ENCODE results near the gene MPV17L2. TPM values are rescaled to one million over a fixed set of nuclear protein-coding genes. Genes with fewer than 3 reads are reported as not detected.

MPV17L2 gene
- total RNA-seq, 4 donors from 2014 or later: 18.1 to 38.9 (median 33.0) TPM

DNA sequence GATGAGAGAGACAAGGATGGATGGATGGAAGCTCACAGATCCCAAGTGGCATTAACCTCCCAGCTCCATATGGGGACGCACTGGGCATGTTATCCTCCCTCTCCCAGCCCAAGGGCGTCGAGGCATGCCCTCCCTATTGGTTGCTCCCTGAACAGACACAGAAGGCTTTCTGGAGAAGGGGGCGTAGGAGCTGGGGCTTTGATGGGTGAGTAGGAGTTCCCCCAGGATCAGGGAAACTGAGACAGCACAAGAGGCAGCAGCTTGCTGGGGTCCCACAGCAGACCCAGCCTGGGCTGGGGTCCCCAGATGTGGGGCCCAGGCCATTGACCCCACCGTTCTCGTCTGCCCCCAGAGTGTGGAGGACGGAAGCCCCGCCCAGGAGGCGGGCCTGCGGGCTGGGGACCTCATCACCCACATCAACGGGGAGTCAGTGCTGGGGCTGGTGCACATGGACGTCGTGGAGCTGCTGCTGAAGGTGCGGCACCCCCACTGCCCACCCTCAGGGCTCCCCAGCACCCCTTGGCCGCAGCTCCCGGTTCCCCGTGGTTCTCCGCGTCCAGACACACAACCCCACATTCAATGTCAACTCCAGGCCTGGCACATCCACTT is 47.5 kb upstream of the MPV17L2 start:
- in situ Hi-C loops (cut with MboI; ENCODE audit: low sequenced_read_pairs in 4 of 4): no loop called here
- H3K9me3 ChIP-seq: no peaks in the 10 kb centered on the region
- no peak for TF ChIP-seq POLR2A (IDR thresholded peaks at IDR 0.05)
- TF ChIP-seq, protein P1, sequence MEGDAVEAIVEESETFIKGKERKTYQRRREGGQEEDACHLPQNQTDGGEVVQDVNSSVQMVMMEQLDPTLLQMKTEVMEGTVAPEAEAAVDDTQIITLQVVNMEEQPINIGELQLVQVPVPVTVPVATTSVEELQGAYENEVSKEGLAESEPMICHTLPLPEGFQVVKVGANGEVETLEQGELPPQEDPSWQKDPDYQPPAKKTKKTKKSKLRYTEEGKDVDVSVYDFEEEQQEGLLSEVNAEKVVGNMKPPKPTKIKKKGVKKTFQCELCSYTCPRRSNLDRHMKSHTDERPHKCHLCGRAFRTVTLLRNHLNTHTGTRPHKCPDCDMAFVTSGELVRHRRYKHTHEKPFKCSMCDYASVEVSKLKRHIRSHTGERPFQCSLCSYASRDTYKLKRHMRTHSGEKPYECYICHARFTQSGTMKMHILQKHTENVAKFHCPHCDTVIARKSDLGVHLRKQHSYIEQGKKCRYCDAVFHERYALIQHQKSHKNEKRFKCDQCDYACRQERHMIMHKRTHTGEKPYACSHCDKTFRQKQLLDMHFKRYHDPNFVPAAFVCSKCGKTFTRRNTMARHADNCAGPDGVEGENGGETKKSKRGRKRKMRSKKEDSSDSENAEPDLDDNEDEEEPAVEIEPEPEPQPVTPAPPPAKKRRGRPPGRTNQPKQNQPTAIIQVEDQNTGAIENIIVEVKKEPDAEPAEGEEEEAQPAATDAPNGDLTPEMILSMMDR (IDR thresholded peaks at IDR 0.05 in 4 of 5, conservative IDR thresholded peaks at IDR 0.05 in 1 of 5): no peak
- H3K36me3 ChIP-seq: no peaks in the 10 kb centered on the region
- H3K27ac ChIP-seq: no peak overlapping the region
- no peak overlapping the region for H3K4me3 ChIP-seq
- H3K4me1 ChIP-seq: peaks cover 0 to 5% of the 10 kb centered on the region in 2 donors
- intact Hi-C loops (cut with DNase I; ENCODE audit: low total_unique reads): no loop called here
- H3K27me3 ChIP-seq: no peaks in the 10 kb centered on the region
- ATAC-seq (no peak), DNase-seq (no peak)

DNA sequence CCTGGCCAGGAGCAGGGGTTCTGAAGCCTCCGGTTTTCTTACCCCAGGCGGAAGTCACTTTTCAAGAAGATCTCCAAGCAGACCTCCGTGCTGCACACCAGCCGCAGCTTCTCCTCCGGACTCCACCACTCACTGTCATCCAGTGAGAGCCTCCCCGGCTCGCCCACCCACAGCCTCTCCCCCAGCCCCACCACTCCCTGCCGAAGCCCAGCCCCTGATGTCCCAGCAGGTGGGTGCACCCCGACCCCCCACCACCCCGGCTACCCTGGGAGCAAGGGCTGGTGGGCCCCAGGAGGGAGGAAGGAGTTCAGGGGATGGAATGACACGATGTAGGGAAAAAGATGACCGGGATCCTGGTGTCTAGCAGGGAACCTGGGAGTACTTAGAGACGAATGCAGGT is 45.6 kb upstream of the MPV17L2 start:
- DNase-seq: no peak
- no peak for TF ChIP-seq POLR2A (IDR thresholded peaks at IDR 0.05)
- TF ChIP-seq, protein P1 (IDR thresholded peaks at IDR 0.05 in 4 of 5, conservative IDR thresholded peaks at IDR 0.05 in 1 of 5): no peak
- H3K36me3 ChIP-seq: no peaks in the 10 kb centered on the region

DNA sequence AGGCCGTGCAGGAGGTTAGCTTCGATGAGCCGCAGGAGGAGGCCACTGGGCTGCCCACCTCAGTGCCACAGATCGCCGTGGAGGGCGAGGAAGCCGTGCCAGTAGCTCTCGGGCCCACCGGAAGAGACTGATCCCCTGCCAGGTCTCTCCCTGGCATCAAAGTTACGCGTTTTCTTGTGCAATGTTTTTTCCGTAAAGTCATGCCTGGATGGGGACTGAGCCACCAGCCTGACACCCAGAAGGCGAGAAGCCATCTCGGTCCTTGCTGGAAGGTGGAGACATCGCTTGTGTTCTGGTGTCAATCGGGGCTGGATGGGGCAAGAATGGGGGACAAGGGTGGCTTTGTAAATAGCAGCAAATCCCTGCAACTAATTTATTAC is 43.4 kb upstream of the MPV17L2 start:
- in situ Hi-C loops (cut with MboI; ENCODE audit: low sequenced_read_pairs in 4 of 4): no loop called here
- Histone ChIP-seq H3K36me3 (no peaks in the 10 kb centered on the region), H3K27me3 (no peaks in the 10 kb centered on the region), H3K9me3 (no peaks in the 10 kb centered on the region), H3K27ac (peak overlapping the region; percentile 55 to 69 (median 58)), H3K4me1 (peaks cover 16 to 21% of the 10 kb centered on the region in 2 donors), H3K4me3 (peak overlapping the region in 2 of 4 donors; percentile 38 to 48)
- intact Hi-C loops (cut with DNase I; ENCODE audit: low total_unique reads): no loop called here
- DNase-seq (no peak), ATAC-seq (no peak)
- TF ChIP-seq, protein P1 (IDR thresholded peaks at IDR 0.05 in 4 of 5, conservative IDR thresholded peaks at IDR 0.05 in 1 of 5): no peak
- peak in 1 of 2 donors; percentile 16 for TF ChIP-seq POLR2A (IDR thresholded peaks at IDR 0.05)

More for the DNA sequence above, 45.6 kb upstream of the MPV17L2 start:
- no peak for ATAC-seq
- Histone ChIP-seq H3K27ac (no peak overlapping the region), H3K9me3 (no peaks in the 10 kb centered on the region), H3K27me3 (no peaks in the 10 kb centered on the region), H3K4me3 (no peak overlapping the region), H3K4me1 (peaks cover 5 to 10% of the 10 kb centered on the region in 2 donors)
- intact Hi-C loops (cut with DNase I; ENCODE audit: low total_unique reads) (no loop called here), in situ Hi-C loops (cut with MboI; ENCODE audit: low sequenced_read_pairs in 4 of 4) (no loop called here)

DNA sequence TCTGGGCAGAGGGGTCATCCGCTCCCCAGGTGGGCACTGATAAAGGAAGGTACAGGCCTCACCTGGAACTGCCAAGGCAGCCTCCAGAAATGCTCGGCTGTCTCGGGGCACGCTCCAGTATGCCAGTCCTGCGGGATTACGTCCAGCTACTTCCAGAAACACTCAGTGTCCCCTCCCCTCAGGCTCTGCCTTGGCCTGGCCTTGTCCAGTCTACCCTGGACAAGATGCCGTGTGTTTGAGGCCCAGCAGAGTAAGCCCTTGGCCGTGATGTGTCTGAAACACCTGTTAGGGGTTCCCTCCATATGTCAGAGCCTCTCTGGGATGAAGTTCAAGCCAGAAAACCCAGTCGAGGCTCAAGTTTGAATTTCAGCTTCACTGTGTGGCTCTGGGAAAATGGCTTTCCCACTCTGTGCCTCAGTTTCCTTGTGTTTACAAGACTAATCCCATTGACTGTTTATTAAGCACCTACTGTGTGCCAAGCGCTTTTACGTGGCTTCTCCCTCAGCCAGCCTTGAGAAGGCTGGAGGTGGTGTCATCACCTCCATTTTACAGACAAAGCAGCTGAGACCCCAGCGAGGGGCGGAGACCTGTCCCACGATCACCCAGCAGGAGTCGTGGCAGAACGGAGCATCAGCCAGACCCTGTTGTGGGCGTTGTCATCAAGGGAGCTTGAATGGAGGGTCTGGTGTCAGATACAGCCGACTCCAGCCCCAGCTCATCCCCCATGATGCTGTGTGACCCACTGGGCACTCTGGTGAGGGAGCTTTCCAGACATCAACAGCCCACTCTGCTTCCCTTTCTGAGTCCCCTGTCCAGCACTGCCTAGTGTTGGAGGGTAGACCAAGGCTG is 42.0 kb upstream of the MPV17L2 start:
- in situ Hi-C loops (cut with MboI; ENCODE audit: low sequenced_read_pairs in 4 of 4) (no loop called here), intact Hi-C loops (cut with DNase I; ENCODE audit: low total_unique reads) (loop anchor here (5.0 to 10.0 kb wide), 3 partner anchors 34 to 146 kb away; partner anchors contain the start of gene ARRDC2)
- Histone ChIP-seq H3K4me3 (no peak overlapping the region), H3K4me1 (peaks cover 19 to 28% of the 10 kb centered on the region in 2 donors), H3K27me3 (no peaks in the 10 kb centered on the region), H3K27ac (peak overlapping the region in 1 of 4 donors; percentile 100), H3K9me3 (no peaks in the 10 kb centered on the region), H3K36me3 (no peaks in the 10 kb centered on the region)
- DNase-seq (no peak), ATAC-seq (no peak)
- TF ChIP-seq, protein P1 (IDR thresholded peaks at IDR 0.05 in 4 of 5, conservative IDR thresholded peaks at IDR 0.05 in 1 of 5): no peak
- no peak for TF ChIP-seq POLR2A (IDR thresholded peaks at IDR 0.05)
